ENCODE measurements around the gene TIMM10.

DNA sequence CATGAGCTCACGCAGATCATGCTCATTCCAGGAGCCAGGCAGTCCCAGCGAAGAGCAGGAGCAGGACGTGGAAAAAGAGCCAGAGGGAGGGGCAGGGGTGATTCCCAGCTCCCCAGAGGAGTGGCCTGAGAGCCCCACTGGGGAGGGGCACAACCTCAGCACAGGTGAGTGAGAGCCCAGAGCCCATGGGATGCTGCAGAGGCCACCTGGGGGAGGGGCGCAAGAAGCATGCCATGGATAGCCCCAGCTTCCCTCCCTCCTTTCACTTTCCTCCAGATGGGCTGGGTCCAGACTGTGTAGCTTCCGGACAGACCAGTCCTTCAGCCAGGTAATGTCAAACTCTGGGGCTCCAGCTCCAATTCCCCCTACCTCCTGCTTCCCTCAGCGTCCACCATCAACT, 13.0 kb upstream of the TIMM10 start:
- TF ChIP-seq, protein P1, sequence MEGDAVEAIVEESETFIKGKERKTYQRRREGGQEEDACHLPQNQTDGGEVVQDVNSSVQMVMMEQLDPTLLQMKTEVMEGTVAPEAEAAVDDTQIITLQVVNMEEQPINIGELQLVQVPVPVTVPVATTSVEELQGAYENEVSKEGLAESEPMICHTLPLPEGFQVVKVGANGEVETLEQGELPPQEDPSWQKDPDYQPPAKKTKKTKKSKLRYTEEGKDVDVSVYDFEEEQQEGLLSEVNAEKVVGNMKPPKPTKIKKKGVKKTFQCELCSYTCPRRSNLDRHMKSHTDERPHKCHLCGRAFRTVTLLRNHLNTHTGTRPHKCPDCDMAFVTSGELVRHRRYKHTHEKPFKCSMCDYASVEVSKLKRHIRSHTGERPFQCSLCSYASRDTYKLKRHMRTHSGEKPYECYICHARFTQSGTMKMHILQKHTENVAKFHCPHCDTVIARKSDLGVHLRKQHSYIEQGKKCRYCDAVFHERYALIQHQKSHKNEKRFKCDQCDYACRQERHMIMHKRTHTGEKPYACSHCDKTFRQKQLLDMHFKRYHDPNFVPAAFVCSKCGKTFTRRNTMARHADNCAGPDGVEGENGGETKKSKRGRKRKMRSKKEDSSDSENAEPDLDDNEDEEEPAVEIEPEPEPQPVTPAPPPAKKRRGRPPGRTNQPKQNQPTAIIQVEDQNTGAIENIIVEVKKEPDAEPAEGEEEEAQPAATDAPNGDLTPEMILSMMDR (IDR thresholded peaks at IDR 0.05; ENCODE audit: low read length): no peak
- TF ChIP-seq EZH2 (IDR thresholded peaks at IDR 0.05; ENCODE audit: borderline replicate concordance, low read length): no peak
